IPS-15b (cell line): ENCODE measurements around the gene HMGN4.

Experiments
- H3K27me3 ChIP-seq: one replicate; pipeline ENCODE4 v1.6.1; 2013; ENCODE audit warnings: low read length; ENCODE audit not compliant: control insufficient read depth, insufficient read depth
- H3K36me3 ChIP-seq: one replicate; pipeline ENCODE4 v1.6.1; 2013; ENCODE audit warnings: low read length; ENCODE audit not compliant: control insufficient read depth, insufficient read depth
- H3K4me1 ChIP-seq: one replicate; pipeline ENCODE4 v1.6.1; 2013; ENCODE audit warnings: mild to moderate bottlenecking, low read length; ENCODE audit not compliant: control insufficient read depth, insufficient read depth
- H3K4me3 ChIP-seq: one replicate; pipeline ENCODE4 v1.5.1; 2013; ENCODE audit warnings: low read depth, low read length
- H3K9ac ChIP-seq: one replicate; pipeline ENCODE4 v1.6.1; 2013; ENCODE audit warnings: low read depth, mild to moderate bottlenecking, low read length
- H3K9me3 ChIP-seq: one replicate; pipeline ENCODE4 v1.6.1; 2013; ENCODE audit warnings: mild to moderate bottlenecking, low read length; ENCODE audit not compliant: control insufficient read depth, insufficient read depth

Gene HMGN4

DNA sequence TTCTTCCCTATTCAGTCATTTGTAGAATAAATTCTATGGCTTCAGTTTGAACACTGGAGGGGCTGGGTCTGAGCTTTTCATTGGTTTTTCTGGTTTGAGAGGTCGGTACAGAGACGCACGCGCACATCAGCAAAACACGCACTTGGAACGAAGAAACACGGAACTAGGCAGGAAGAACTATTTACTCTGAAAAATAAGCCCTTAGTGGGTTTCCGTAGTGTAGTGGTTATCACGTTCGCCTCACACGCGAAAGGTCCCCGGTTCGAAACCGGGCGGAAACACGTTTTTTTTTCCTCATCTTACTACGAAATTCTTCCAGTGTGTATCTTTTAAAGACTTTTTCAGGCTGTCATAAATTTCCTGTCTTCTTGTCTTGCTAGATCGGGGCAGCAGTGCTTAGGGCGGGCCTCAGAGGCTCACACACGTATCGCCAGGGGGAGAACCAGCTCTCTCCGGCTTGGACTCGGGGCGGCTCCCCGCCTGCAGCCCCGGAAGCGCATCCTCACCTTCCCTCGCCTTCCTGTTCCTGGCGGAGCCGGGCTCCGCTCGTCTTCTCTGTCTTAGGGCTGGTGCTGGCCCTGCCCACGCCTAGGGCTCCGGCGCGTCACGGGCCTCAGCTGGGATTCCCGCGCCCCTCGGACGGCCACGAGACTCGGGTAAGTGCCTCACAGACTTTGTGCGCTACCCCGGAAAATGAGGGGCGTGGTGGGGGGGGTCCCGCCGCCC is at the start of gene HMGN4:
HMGN4 (plus strand) TSS at position 521 of the 726 bp plus-strand sequence. CDS start 6,841 bp downstream, outside the sequence.
- Histone ChIP-seq H3K9ac (peak within 1 kb of the TSS; percentile 91), H3K27me3 (no peaks in the 10 kb centered on the region), H3K9me3 (no peaks in the 10 kb centered on the region), H3K36me3 (no peaks in the 10 kb centered on the region), H3K4me1 (peaks cover 6% of the 10 kb centered on the region), H3K4me3 (peak within 1 kb of the TSS; percentile 71)

DNA sequence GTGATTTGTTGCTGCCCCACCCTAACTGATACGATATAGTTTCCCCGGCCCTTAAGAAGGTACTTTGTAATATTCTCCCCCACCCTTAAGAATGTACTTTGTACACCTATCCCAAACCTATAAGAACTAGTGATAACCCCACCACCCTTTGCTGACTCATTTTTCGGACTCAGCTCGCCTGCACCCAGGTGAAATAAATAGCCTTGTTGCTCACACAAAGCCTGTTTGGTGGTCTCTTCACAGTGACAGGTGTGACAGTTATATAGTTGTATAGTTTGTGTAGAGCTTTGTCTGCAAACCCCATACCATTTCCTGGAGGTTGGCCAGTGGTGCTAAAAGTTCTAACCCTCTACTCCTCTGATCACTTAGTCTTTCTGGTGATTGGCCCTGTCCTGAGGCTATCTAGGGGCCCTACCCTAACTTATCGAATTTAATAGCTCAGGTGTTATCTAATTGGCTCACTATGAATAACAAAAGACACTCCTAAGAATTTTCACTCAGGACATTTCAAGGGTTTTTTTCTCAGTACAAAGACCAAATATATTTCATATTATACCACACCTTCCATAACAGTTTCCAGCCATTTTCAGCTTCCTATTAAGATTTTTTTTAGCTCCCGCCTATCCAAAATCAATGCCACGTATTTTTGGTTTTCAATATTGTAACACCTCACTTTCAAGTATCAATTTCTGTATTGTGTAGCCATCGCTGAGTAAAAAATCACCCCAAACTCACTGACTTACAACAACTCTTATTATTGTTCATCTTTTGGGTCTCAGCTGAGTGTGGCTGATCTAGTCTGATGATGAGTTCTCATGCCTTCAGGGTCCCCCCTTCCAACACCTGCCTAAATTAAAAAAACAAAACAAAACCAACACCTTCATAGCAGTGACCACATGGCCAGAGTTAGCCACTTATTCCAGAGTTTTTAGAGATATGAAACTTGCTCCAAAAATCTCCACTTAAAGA is 47.9 kb upstream of the HMGN4 start:
- H3K9me3 ChIP-seq, result no peaks in the 10 kb centered on the region
- no peak overlapping the region for H3K4me3 ChIP-seq
- H3K27me3 ChIP-seq, result no peaks in the 10 kb centered on the region
- no peak overlapping the region for H3K9ac ChIP-seq
- H3K36me3 ChIP-seq, result no peaks in the 10 kb centered on the region
- no peaks in the 10 kb centered on the region for H3K4me1 ChIP-seq

GRCh38 chr6:26491604-26492003 is 46.6 kb upstream of the HMGN4 start:
- H3K27me3 ChIP-seq, result no peaks in the 10 kb centered on the region
- no peaks in the 10 kb centered on the region for H3K36me3 ChIP-seq
- H3K4me1 ChIP-seq, result no peaks in the 10 kb centered on the region
- no peak overlapping the region for H3K9ac ChIP-seq
- H3K9me3 ChIP-seq, result no peaks in the 10 kb centered on the region
- no peak overlapping the region for H3K4me3 ChIP-seq

DNA sequence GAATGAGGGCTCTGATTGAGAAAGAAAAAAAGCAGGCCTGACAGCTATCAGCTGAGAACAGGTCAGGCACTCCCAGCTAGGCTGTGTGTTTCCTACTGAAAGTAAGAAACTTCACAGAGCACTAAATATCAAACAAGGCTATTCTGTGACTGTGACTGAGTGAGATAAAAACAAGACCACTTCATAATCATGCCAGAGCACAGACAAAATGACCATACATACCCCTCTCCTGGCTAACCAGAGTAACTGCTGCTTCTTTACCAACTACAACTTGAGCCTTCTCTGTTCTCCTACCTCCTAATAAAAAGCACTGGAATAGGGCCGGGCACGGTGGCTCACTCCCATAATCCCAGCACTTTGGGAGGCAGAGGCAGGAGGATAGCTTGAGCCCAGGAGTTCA is 44.9 kb upstream of the HMGN4 start:
- no peaks in the 10 kb centered on the region for H3K9me3 ChIP-seq
- H3K36me3 ChIP-seq, result no peaks in the 10 kb centered on the region
- H3K27me3 ChIP-seq, result no peaks in the 10 kb centered on the region
- H3K4me3 ChIP-seq, result no peak overlapping the region
- no peak overlapping the region for H3K9ac ChIP-seq
- H3K4me1 ChIP-seq, result no peaks in the 10 kb centered on the region

GRCh38 chr6:26494117-26494516 is 44.0 kb upstream of the HMGN4 start:
- Histone ChIP-seq H3K9me3 (no peaks in the 10 kb centered on the region), H3K27me3 (no peaks in the 10 kb centered on the region), H3K4me1 (no peaks in the 10 kb centered on the region)

GRCh38 chr6:26495281-26495680 is 42.9 kb upstream of the HMGN4 start:
- no peak overlapping the region for H3K4me3 ChIP-seq
- H3K36me3 ChIP-seq, result no peaks in the 10 kb centered on the region

More at GRCh38 chr6:26494117-26494516, 44.0 kb upstream of the HMGN4 start:
- Histone ChIP-seq H3K4me3 (no peak overlapping the region), H3K36me3 (no peaks in the 10 kb centered on the region), H3K9ac (no peak overlapping the region)

GRCh38 chr6:26497610-26498009 is 40.6 kb upstream of the HMGN4 start:
- Histone ChIP-seq H3K9me3 (no peaks in the 10 kb centered on the region), H3K4me1 (peaks cover 4% of the 10 kb centered on the region), H3K36me3 (no peaks in the 10 kb centered on the region), H3K9ac (no peak overlapping the region), H3K4me3 (no peak overlapping the region), H3K27me3 (peaks cover 24% of the 10 kb centered on the region)

More at GRCh38 chr6:26495281-26495680, 42.9 kb upstream of the HMGN4 start:
- Histone ChIP-seq H3K9ac (no peak overlapping the region), H3K27me3 (peaks cover 1% of the 10 kb centered on the region), H3K4me1 (no peaks in the 10 kb centered on the region), H3K9me3 (no peaks in the 10 kb centered on the region)

DNA sequence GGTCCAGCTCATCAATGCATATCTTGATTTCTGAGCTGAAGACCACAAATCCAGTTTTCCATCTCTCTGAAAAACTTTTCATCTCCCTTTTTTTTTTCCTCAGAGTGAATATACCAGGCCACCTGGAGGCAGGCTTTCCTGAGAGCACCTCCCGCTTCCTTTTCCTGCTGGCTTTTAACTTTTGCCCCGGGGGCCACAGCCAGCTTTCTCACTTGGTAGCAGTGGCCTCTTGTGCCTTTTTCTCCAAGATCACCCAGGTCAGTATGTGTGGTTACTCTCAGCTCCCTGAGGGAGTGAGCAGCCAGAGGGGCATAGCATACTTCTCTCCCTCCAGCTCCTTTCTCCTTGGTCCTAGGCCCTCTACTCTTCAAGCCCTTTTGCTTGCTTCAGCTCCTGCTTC is 38.1 kb upstream of the HMGN4 start, which contains the start of gene BTN1A1:
BTN1A1 (plus strand) TSS at position 202 of the 400 bp plus-strand sequence. CDS start 984 bp downstream, outside the sequence.
- Histone ChIP-seq H3K36me3 (no peaks in the 10 kb centered on the region), H3K9ac (no peak within 1 kb of the TSS), H3K4me3 (peak within 1 kb of the TSS; percentile 60), H3K4me1 (peaks cover 4% of the 10 kb centered on the region), H3K9me3 (no peaks in the 10 kb centered on the region), H3K27me3 (peaks cover 39% of the 10 kb centered on the region)

DNA sequence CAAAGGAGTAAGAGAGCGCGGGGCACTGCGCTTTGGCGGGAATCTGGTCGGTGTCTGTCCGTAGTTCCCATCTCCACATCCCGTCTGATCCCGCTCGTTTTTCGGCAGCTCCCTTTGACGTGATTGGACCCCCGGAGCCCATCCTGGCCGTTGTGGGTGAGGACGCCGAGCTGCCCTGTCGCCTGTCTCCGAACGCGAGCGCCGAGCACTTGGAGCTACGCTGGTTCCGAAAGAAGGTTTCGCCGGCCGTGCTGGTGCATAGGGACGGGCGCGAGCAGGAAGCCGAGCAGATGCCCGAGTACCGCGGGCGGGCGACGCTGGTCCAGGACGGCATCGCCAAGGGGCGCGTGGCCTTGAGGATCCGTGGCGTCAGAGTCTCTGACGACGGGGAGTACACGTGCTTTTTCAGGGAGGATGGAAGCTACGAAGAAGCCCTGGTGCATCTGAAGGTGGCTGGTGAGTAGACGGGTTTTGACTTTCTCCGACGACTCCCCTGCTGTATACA is 36.6 kb upstream of the HMGN4 start:
- Histone ChIP-seq H3K4me1 (peaks cover 4% of the 10 kb centered on the region), H3K27me3 (peaks cover 39% of the 10 kb centered on the region), H3K4me3 (peak overlapping the region; percentile 60), H3K9me3 (no peaks in the 10 kb centered on the region), H3K9ac (no peak overlapping the region), H3K36me3 (no peaks in the 10 kb centered on the region)

- Histone ChIP-seq H3K27me3 (peaks cover 39% of the 10 kb centered on the region), H3K36me3 (no peaks in the 10 kb centered on the region), H3K9ac (no peak overlapping the region), H3K4me1 (peaks cover 4% of the 10 kb centered on the region), H3K9me3 (no peaks in the 10 kb centered on the region), H3K4me3 (peak overlapping the region; percentile 60)
Measured at GRCh38 chr6:26502165-26502564, 36.0 kb upstream of the HMGN4 start.

DNA sequence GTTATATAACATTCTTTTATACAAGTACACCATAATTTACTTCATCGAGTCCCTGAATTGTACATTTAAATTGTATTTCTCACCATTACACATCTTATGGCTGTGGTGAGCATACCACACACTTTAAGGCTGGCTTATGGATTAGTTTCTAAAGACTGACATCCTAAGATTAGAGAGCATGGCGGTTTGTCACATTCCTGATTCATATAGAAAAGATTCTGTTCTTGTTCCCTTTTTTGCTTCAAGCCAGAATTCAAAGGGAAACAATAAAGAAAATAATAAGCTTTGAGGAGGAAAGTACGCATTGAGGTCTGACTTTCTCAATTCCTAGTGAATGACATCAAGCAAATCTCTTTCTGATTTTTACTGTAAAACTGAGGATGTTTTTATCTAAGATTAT is 35.5 kb upstream of the HMGN4 start:
- no peaks in the 10 kb centered on the region for H3K36me3 ChIP-seq
- H3K27me3 ChIP-seq, result peaks cover 39% of the 10 kb centered on the region
- H3K9me3 ChIP-seq, result no peaks in the 10 kb centered on the region
- H3K9ac ChIP-seq, result no peak overlapping the region
- H3K4me1 ChIP-seq, result peaks cover 4% of the 10 kb centered on the region
- no peak overlapping the region for H3K4me3 ChIP-seq
